HFF-Myc (cell line): ENCODE measurements around the gene TPD52L2.
"Not testable (repeated sequence)": the region's sequence is repeated elsewhere in the genome, so short reads cannot be mapped to it uniquely, and the experiment has no call there.

Source experiments
- DNase-seq: peaks from one replicate; pipeline ENCODE4 v3.0.0-alpha.2; 2011; ENCODE audit warnings: low read depth; ENCODE audit errors: extremely low read depth
- H3K4me3 ChIP-seq: replicated peaks from 2 replicates; pipeline ENCODE4 v1.5.1; 2011; ENCODE audit warnings: low read depth, mild to moderate bottlenecking, control low read depth, low read length
- CTCF ChIP-seq: IDR thresholded peaks from 2 replicates; pipeline ENCODE4 v1.5.1; 2012; ENCODE audit warnings: mild to moderate bottlenecking, low read depth, low read length, control low read depth; ENCODE audit errors: missing control alignments

The TPD52L2 gene

GRCh38 chr20:63868264-63868663 lies 3.2 kb downstream of the TPD52L2 start:
- no peak overlapping the region for H3K4me3 ChIP-seq
- DNase-seq: no peak
- no peak for TF ChIP-seq CTCF

GRCh38 chr20:63873477-63873971 lies 8.5 kb downstream of the TPD52L2 start:
- peak; percentile 52 for DNase-seq
- no peak overlapping the region for H3K4me3 ChIP-seq
- no peak for TF ChIP-seq CTCF

- not testable (repeated sequence) for H3K4me3 ChIP-seq, DNase-seq
Measured at GRCh38 chr20:63874241-63874640, 9.2 kb downstream of the TPD52L2 start.

- DNase-seq: no peak
- no peak for TF ChIP-seq CTCF
- H3K4me3 ChIP-seq: no peak overlapping the region
Measured at GRCh38 chr20:63876489-63877036, 11.5 kb downstream of the TPD52L2 start.

- TF ChIP-seq CTCF: no peak
- no peak overlapping the region for H3K4me3 ChIP-seq
- DNase-seq: no peak
Measured at GRCh38 chr20:63877755-63878470, 12.8 kb downstream of the TPD52L2 start.

- H3K4me3 ChIP-seq: no peak overlapping the region
- no peak for DNase-seq
- TF ChIP-seq CTCF: no peak
Measured at GRCh38 chr20:63878899-63879663, 14.0 kb downstream of the TPD52L2 start.

GRCh38 chr20:63880901-63881300 lies 15.8 kb downstream of the TPD52L2 start:
- H3K4me3 ChIP-seq, DNase-seq: not testable (repeated sequence)
